Psoas muscle (tissue), 8 donors: ENCODE data around the gene NAV2. TPM values are rescaled to one million over a fixed set of nuclear protein-coding genes. Genes with fewer than 3 reads are reported as not detected.
A peak's percentile ranks its signal among the peaks of the same experiment; 100 is the strongest.

Source experiments
- ATAC-seq, 4 donors: fragments of 200-7000 bp; cut with Tn5 transposase; one replicate each; pipeline ENCODE4 v1.9.1; 2020; ENCODE audit warnings: moderate library complexity in 3 of 4, mild to moderate bottlenecking in 2 of 4
- DNase-seq, 2 donors: peaks; one replicate each; pipeline ENCODE4 v3.0.0-alpha.2; 2020
- H3K27ac ChIP-seq: fragments of 200-600 bp; one replicate; pipeline ENCODE4 v1.8.0; 2022
- H3K27me3 ChIP-seq, 3 donors: fragments of 200-600 bp in 1 of 3; one replicate each; pipeline versions ENCODE4 v1.6.1 to v1.8.0; 2013 to 2022; ENCODE audit warnings: low read length in 2 of 3, mild to moderate bottlenecking in 2 of 3, moderate library complexity in 1 of 3; ENCODE audit not compliant: insufficient read depth in 3 of 3
- H3K36me3 ChIP-seq, 2 donors: fragments of 200-600 bp in 1 of 2; one replicate each; pipeline versions ENCODE4 v1.6.1 to v1.8.0; 2013 to 2022; ENCODE audit warnings: low read depth in 1 of 2, mild to moderate bottlenecking in 1 of 2, moderate library complexity in 1 of 2; ENCODE audit not compliant: insufficient read depth in 1 of 2
- H3K4me1 ChIP-seq: fragments of 200-600 bp; one replicate; pipeline ENCODE4 v1.8.0; 2022
- H3K4me3 ChIP-seq: fragments of 200-600 bp; one replicate; pipeline ENCODE4 v1.8.0; 2022; ENCODE audit warnings: mild to moderate bottlenecking
- H3K9me3 ChIP-seq: fragments of 200-600 bp; one replicate; pipeline ENCODE4 v1.8.0; 2022
- CTCF ChIP-seq: fragments of 200-600 bp; IDR thresholded peaks from one replicate; pipeline ENCODE4 v1.8.0; 2022; ENCODE audit warnings: antibody characterized with exemption
- WGBS, 3 donors: extraction: QIAGEN DNeasy Blood & Tissue Kit; methylation state at CpG; one replicate each; pipeline versions ENCODE4 v1.1.6 to v1.1.7; 2013; 5-methylcytosine and 5-hydroxymethylcytosine counted together
- intact Hi-C, 2 donors: fragments of 100-400 bp; cut with DNase I; formaldehyde crosslinking; loops; one replicate each; pipeline versions ENCODE4 v1.11.0 to v1.14.2; 2022
- polyA plus RNA-seq, 3 donors: library from polyadenylated mRNA; stranded (reverse); fragments of 200-250 nt; gene quantifications; one replicate each; pipeline ENCODE4 v1.2.3, GENCODE V29; 2013
- total RNA-seq, 4 donors: library from RNA; stranded (reverse); fragmentation: NEBNext Ultra II Directional in 2 of 4; extraction: Animal tissue kit (Norgen Biotek cat#: 25700) in 2 of 4; gene quantifications; one replicate each; pipeline versions ENCODE4 v1.2.1 to v1.2.4, GENCODE V29; 2021 to 2023
- donor health status: healthy with polysubstance abuse.
- donor health status: DM: no; HTN: no; CAD: no; lungs with moderate emphysema.
- donor health status: Bipolar disorder and iron deficiency.
- donor health status: healthy.
- donor health status: DM: yes; HTN: yes; CAD: no.
- donor health status: DM: no; HTN: no; CAD: no.
- donor health status: DM: no; HTN: no; CAD: no.
- donor health status: DM: yes; HTN: yes; CAD: no.

Gene NAV2
- total and polyA plus RNA-seq, 7 donors, result 0.68 to 21.8 (median 2.9) TPM

- Histone ChIP-seq H3K27me3 (no peaks in the 10 kb centered on the region), H3K27ac (no peak overlapping the region), H3K4me1 (no peaks in the 10 kb centered on the region), H3K36me3 (peaks cover 0 to 43% of the 10 kb centered on the region in 2 donors), H3K4me3 (no peak overlapping the region), H3K9me3 (no peaks in the 10 kb centered on the region)
- 93 to 96% (median 93%) methylated on average over 7 of the region's 7 CpGs for WGBS, 3 donors
- intact Hi-C loops, result no loop called here
- DNase-seq, result no peak
- no peak for TF ChIP-seq CTCF
- no peak for ATAC-seq
Measured at GRCh38 chr11:20103281-20103680, 390.6 kb downstream of the NAV2 start.

GRCh38 chr11:20105427-20105826 lies 392.8 kb downstream of the NAV2 start:
- H3K27me3 ChIP-seq, result no peaks in the 10 kb centered on the region
- H3K27ac ChIP-seq, result no peak overlapping the region
- WGBS, 3 donors, result 92 to 96% (median 96%) methylated on average over 10 of the region's 10 CpGs
- no peaks in the 10 kb centered on the region for H3K9me3 ChIP-seq
- TF ChIP-seq CTCF, result no peak
- DNase-seq (no peak), ATAC-seq (no peak)
- H3K36me3 ChIP-seq, result peaks cover 0 to 36% of the 10 kb centered on the region in 2 donors
- no peaks in the 10 kb centered on the region for H3K4me1 ChIP-seq
- no peak overlapping the region for H3K4me3 ChIP-seq
- intact Hi-C loops, result no loop called here

GRCh38 chr11:20109731-20110445 lies 397.3 kb downstream of the NAV2 start:
- WGBS, 3 donors, result 95 to 96% (median 96%) methylated on average over 9 of the region's 9 CpGs
- no peaks in the 10 kb centered on the region for H3K4me1 ChIP-seq
- H3K9me3 ChIP-seq, result no peaks in the 10 kb centered on the region
- TF ChIP-seq CTCF, result no peak
- H3K36me3 ChIP-seq, result peaks cover 0 to 28% of the 10 kb centered on the region in 2 donors
- intact Hi-C loops, result loop anchor here (2.0 to 5.0 kb wide), 2 partner anchors 157 to 158 kb away; no protein-coding TSS in a partner anchor
- ATAC-seq (no peak), DNase-seq (no peak)
- H3K27ac ChIP-seq, result no peak overlapping the region
- H3K4me3 ChIP-seq, result no peak overlapping the region
- H3K27me3 ChIP-seq, result no peaks in the 10 kb centered on the region

GRCh38 chr11:20110908-20111669 lies 398.5 kb downstream of the NAV2 start:
- intact Hi-C loops, result loop anchor here (2.0 to 5.0 kb wide), 2 partner anchors 158 to 159 kb away; no protein-coding TSS in a partner anchor

More at GRCh38 chr11:20110908-20111669, 398.5 kb downstream of the NAV2 start:
- DNase-seq (no peak), ATAC-seq (peak; percentile 52 to 72 (median 65))
- TF ChIP-seq CTCF, result peak; percentile 72
- Histone ChIP-seq H3K27me3 (no peaks in the 10 kb centered on the region), H3K9me3 (no peaks in the 10 kb centered on the region), H3K4me1 (no peaks in the 10 kb centered on the region), H3K36me3 (peaks cover 0 to 26% of the 10 kb centered on the region in 2 donors), H3K4me3 (no peak overlapping the region), H3K27ac (no peak overlapping the region)
- 31 to 33% (median 32%) methylated on average over 8 of the region's 8 CpGs for WGBS, 3 donors
